IMR-90 (cell line): ENCODE data around the gene PSMA2. TPM values are rescaled to one million over a fixed set of nuclear protein-coding genes. Genes with fewer than 3 reads are reported as not detected.

ENCODE experiments used
- ATAC-seq: fragments of 200-7000 bp; cut with Tn5 transposase; 2 replicates; pipeline ENCODE4 v1.9.1; 2020; ENCODE audit warnings: low read depth, mild to moderate bottlenecking, moderate library complexity
- BruUV-seq: library from RNA; stranded (reverse); fragments of 400-500 nt; replicated peaks from 2 replicates; lab custom pipeline; 2021; lab: Mats Ljungman, UMichigan
- CTCF ChIA-PET: fragments of 300-600 bp; formaldehyde crosslinking; extraction: SDS; loops from one replicate; lab custom pipeline; 2021; ENCODE audit warnings: antibody characterized with exemption; lab: Yijun Ruan, JAX
- POLR2A ChIA-PET: fragments of 300-600 bp; sonication (Branson Sonifier 250); formaldehyde crosslinking; loops from one replicate; lab custom pipeline; 2022; ENCODE audit warnings: antibody characterized with exemption; ENCODE audit not compliant: unreplicated experiment; lab: Charles Lee
- DNase-seq: peaks from one replicate; pipeline ENCODE4 v3.0.0; 2013
- H2AFZ ChIP-seq: replicated peaks from 2 replicates; pipeline ENCODE3; 2013; ENCODE audit warnings: low read length, mild to moderate bottlenecking; ENCODE audit not compliant: poor library complexity
- H2AK5ac ChIP-seq: 2 replicates; pipeline ENCODE4 v1.6.1; 2013; ENCODE audit warnings: low read depth, low read length, inconsistent platforms
- H2AK9ac ChIP-seq: replicated peaks from 2 replicates; pipeline ENCODE3; 2013; ENCODE audit warnings: mild to moderate bottlenecking, low read depth, low read length, moderate library complexity; ENCODE audit not compliant: poor library complexity
- H2BK120ac ChIP-seq: 2 replicates; pipeline ENCODE4 v1.6.1; 2013; ENCODE audit warnings: low read depth, low read length, inconsistent platforms
- H2BK15ac ChIP-seq: 3 replicates; pipeline ENCODE4 v1.6.1; 2013; ENCODE audit warnings: low read depth, low read length, inconsistent platforms
- H2BK20ac ChIP-seq: 2 replicates; pipeline ENCODE4 v1.6.1; 2013; ENCODE audit warnings: low read depth, mild to moderate bottlenecking, inconsistent platforms, low read length, moderate library complexity
- H2BK5ac ChIP-seq: 2 replicates; pipeline ENCODE4 v1.6.1; 2013; ENCODE audit warnings: mild to moderate bottlenecking, low read depth, low read length, inconsistent platforms; ENCODE audit not compliant: poor library complexity, severe bottlenecking
- H3K14ac ChIP-seq: replicated peaks from 2 replicates; pipeline ENCODE4 v1.6.1; 2013; ENCODE audit warnings: low read depth, low read length, inconsistent platforms
- H3K18ac ChIP-seq: 2 replicates; pipeline ENCODE4 v1.6.1; 2013; ENCODE audit warnings: low read depth, low read length, control low read depth
- H3K23ac ChIP-seq: 2 replicates; pipeline ENCODE4 v1.6.1; 2013; ENCODE audit warnings: low read depth, low read length, inconsistent platforms
- H3K27ac ChIP-seq: 2 replicates; pipeline ENCODE4 v1.5.1; 2013; ENCODE audit warnings: mild to moderate bottlenecking, control low read depth, low read length; ENCODE audit not compliant: insufficient read depth
- H3K27me3 ChIP-seq: 2 replicates; pipeline ENCODE4 v1.6.1; 2013; ENCODE audit warnings: low read length; ENCODE audit not compliant: control insufficient read depth, insufficient read depth
- H3K36me3 ChIP-seq: 2 replicates; pipeline ENCODE4 v1.6.1; 2013; ENCODE audit warnings: low read length, mixed read lengths; ENCODE audit not compliant: control insufficient read depth, insufficient read depth
- H3K4ac ChIP-seq: 2 replicates; pipeline ENCODE4 v1.6.1; 2013; ENCODE audit warnings: low read depth, low read length, inconsistent platforms
- H3K4me1 ChIP-seq: 2 replicates; pipeline ENCODE4 v1.6.1; 2013; ENCODE audit warnings: low read length, mixed read lengths; ENCODE audit not compliant: control insufficient read depth, insufficient read depth
- H3K4me2 ChIP-seq: 2 replicates; pipeline ENCODE4 v1.6.1; 2013; ENCODE audit warnings: low read depth, mild to moderate bottlenecking, control low read depth, low read length, moderate library complexity
- H3K4me3 ChIP-seq: 2 replicates; pipeline ENCODE4 v1.5.1; 2013; ENCODE audit warnings: low read depth, mild to moderate bottlenecking, control low read depth, low read length, moderate library complexity; ENCODE audit not compliant: insufficient read depth
- H3K56ac ChIP-seq: 2 replicates; pipeline ENCODE4 v1.6.1; 2013; ENCODE audit warnings: low read length, inconsistent platforms; ENCODE audit not compliant: insufficient read depth; ENCODE audit errors: extremely low read depth
- H3K79me1 ChIP-seq, 2 experiments: 2 replicates each; pipeline ENCODE4 v1.6.1; 2013; ENCODE audit warnings: low read length in 2 of 2, inconsistent platforms in 1 of 2, low read depth in 1 of 2
- H3K9ac ChIP-seq: 2 replicates; pipeline ENCODE4 v1.6.1; 2013; ENCODE audit warnings: low read depth, low read length, control low read depth
- H3K9me1 ChIP-seq: 2 replicates; pipeline ENCODE4 v1.6.1; 2013; ENCODE audit warnings: low read length, inconsistent platforms; ENCODE audit not compliant: insufficient read depth
- H3K9me3 ChIP-seq: 2 replicates; pipeline ENCODE4 v1.6.1; 2013; ENCODE audit warnings: low read length; ENCODE audit not compliant: control insufficient read depth, insufficient read depth
- H4K20me1 ChIP-seq: 2 replicates; pipeline ENCODE4 v1.6.1; 2013; ENCODE audit warnings: low read length, inconsistent platforms; ENCODE audit not compliant: insufficient read depth
- H4K5ac ChIP-seq: 2 replicates; pipeline ENCODE4 v1.6.1; 2013; ENCODE audit warnings: mild to moderate bottlenecking, low read depth, low read length, control low read depth
- H4K8ac ChIP-seq, 2 experiments: 2 replicates each; pipeline ENCODE4 v1.6.1; 2013; ENCODE audit warnings: low read depth in 2 of 2, low read length in 2 of 2, control low read depth in 1 of 2, inconsistent platforms in 1 of 2
- H4K91ac ChIP-seq: 2 replicates; pipeline ENCODE4 v1.6.1; 2013; ENCODE audit warnings: low read depth, low read length, inconsistent platforms; ENCODE audit not compliant: insufficient read depth
- NFE2L2 ChIP-seq: fragments of 150-350 bp; IDR thresholded peaks from 2 replicates; pipeline ENCODE4 v1.6.1; 2016; ENCODE audit warnings: low read depth, mild to moderate bottlenecking, low read length
- WGBS, 2 experiments: methylation state at CpG; one replicate each; pipeline versions ENCODE4 v1.1.5 to v1.1.7; 2013; ENCODE audit warnings: missing lambda C conversion rate in 2 of 2; ENCODE audit not compliant: insufficient read length in 1 of 2; ENCODE audit errors: extremely low coverage in 2 of 2; 5-methylcytosine and 5-hydroxymethylcytosine counted together
- dilution Hi-C: fragments of 300-500 bp; cut with HindIII; formaldehyde crosslinking; loops from one replicate; pipeline ENCODE4 v1.14.3; 2018; ENCODE audit warnings: low sequenced_read_pairs; ENCODE audit not compliant: unreplicated experiment
- in situ Hi-C: fragments of 300-500 bp; cut with MboI; formaldehyde crosslinking; loops from 3 replicates; pipeline ENCODE4 v1.14.3; 2019; ENCODE audit warnings: low sequenced_read_pairs, inconsistent platforms, mixed read lengths
- intact Hi-C: fragments of 100-400 bp; cut with micrococcal nuclease; formaldehyde crosslinking; loops from 2 replicates; pipeline ENCODE4 v1.10.0; 2022
- polyA plus RNA-seq, 3 experiments: library from polyadenylated mRNA; depleted of rRNA; stranded (reverse); fragments of >200 nt; gene quantifications; 2 replicates each; pipeline ENCODE4 v1.2.3, GENCODE V29; 2012; ENCODE audit warnings: low replicate concordance in 1 of 3
- total RNA-seq: library from RNA; depleted of rRNA; stranded (reverse); fragments of >200 nt; gene quantifications from 2 replicates; pipeline ENCODE4 v1.2.3, GENCODE V29; 2012

Gene PSMA2
- total and polyA plus RNA-seq, 2 of the 4 experiments (the other 2 are of a cell fraction): 106 to 138 TPM

DNA sequence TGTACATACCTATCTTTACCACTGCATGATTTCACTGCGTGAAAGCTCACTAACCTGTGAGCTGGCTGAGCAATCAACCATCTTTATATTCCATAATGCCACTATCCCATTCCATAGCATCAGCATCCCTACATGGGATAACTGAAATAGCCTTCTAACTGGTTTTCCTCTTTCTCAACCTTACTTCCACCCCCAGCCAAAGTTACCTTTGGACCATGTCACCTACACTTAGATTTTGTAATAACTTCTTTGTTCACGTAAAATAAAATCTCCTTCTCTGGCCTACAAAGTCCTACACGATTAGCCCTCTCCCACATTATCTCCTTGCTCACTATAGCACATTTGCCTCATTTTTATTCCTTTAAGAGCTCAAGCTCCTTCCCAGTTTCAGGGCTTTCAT lies 2.5 kb downstream of the PSMA2 start:
- Histone ChIP-seq H3K23ac (no peak overlapping the region), H2AK9ac (no peak overlapping the region), H2AFZ (no peak overlapping the region), H2BK15ac (no peak overlapping the region), H3K4me3 (no peak overlapping the region), H4K8ac (no peak overlapping the region), H2BK120ac (no peak overlapping the region), H3K56ac (no peak overlapping the region), H3K4me1 (peaks cover 4% of the 10 kb centered on the region), H4K91ac (no peak overlapping the region), H3K27ac (no peak overlapping the region), H4K20me1 (peaks cover 35% of the 10 kb centered on the region), H3K9me3 (no peaks in the 10 kb centered on the region), H3K14ac (no peak overlapping the region), H2BK5ac (no peak overlapping the region), H2AK5ac (no peak overlapping the region), H2BK20ac (no peak overlapping the region), H3K9ac (no peak overlapping the region), H3K4me2 (no peak overlapping the region), H3K4ac (no peak overlapping the region), H3K18ac (no peak overlapping the region), H3K36me3 (peaks cover 13% of the 10 kb centered on the region), H3K27me3 (no peaks in the 10 kb centered on the region), H3K79me1 (peaks cover 13 to 67% of the 10 kb centered on the region in 2 experiments; a peak in 3 of 4 replicates), H4K5ac (no peak overlapping the region), H3K9me1 (peaks cover 4% of the 10 kb centered on the region; the same call in 1 of the 2 replicates)
- ATAC-seq: no peak
- DNase-seq: no peak
- no peak for TF ChIP-seq NFE2L2
- in situ Hi-C loops: loop anchor here (25.0 kb wide), 1 partner anchor 908 kb away; no protein-coding TSS in a partner anchor
- POLR2A ChIA-PET: no interaction called here
- intact Hi-C loops: no loop called here
- dilution Hi-C loops: loop anchor here (25.0 kb wide), 1 partner anchor 308 kb away; no protein-coding TSS in a partner anchor
- CTCF ChIA-PET: interaction anchor here (1.9 kb wide), 1 partner anchor 14 kb away, joined by 4 read pairs; no protein-coding TSS in a partner anchor
- TSS peak; percentile 19 for BruUV-seq
- WGBS, 2 experiments: 0% methylated on average over 1 of the region's 3 CpGs; no CpG with 5 or more reads in 1 of the 2 experiments
